HG02884 (cell line): Measurements from ENCODE around the gene ALK.

Experiments used
- ATAC-seq: cut with Tn5 transposase; IDR thresholded peaks from one replicate; pipeline ENCODE4 v1.9.1; 2021; ENCODE audit warnings: mild to moderate bottlenecking, moderate library complexity; ENCODE audit not compliant: unreplicated experiment

ALK gene

GRCh38 chr2:29345236-29345635 lies 576.1 kb downstream of the ALK start:
- no peak for ATAC-seq

GRCh38 chr2:29343830-29344229 lies 577.6 kb downstream of the ALK start:
- no peak for ATAC-seq

- no peak for ATAC-seq
These were observed 584.8 kb downstream of the ALK start for GRCh38 chr2:29336341-29337241.

- ATAC-seq, result no peak
These were observed 586.0 kb downstream of the ALK start for GRCh38 chr2:29335396-29335795.

GRCh38 chr2:29334706-29335105 lies 586.7 kb downstream of the ALK start:
- ATAC-seq, result no peak

GRCh38 chr2:29332540-29332939 lies 588.8 kb downstream of the ALK start:
- ATAC-seq, result no peak

- ATAC-seq, result no peak
These were observed 591.5 kb downstream of the ALK start for GRCh38 chr2:29329899-29330298.

- no peak for ATAC-seq
These were observed 594.5 kb downstream of the ALK start for GRCh38 chr2:29326926-29327325.

- no peak for ATAC-seq
These were observed 595.8 kb downstream of the ALK start for GRCh38 chr2:29325544-29325943.

GRCh38 chr2:29323961-29324360 lies 597.4 kb downstream of the ALK start:
- ATAC-seq, result no peak

- no peak for ATAC-seq
These were observed 598.1 kb downstream of the ALK start for GRCh38 chr2:29323301-29323700.

GRCh38 chr2:29322011-29322410 lies 599.4 kb downstream of the ALK start:
- ATAC-seq, result no peak

- no peak for ATAC-seq
These were observed 603.4 kb downstream of the ALK start for GRCh38 chr2:29317801-29318485.

GRCh38 chr2:29317077-29317517 lies 604.3 kb downstream of the ALK start:
- ATAC-seq, result peak; percentile 39

GRCh38 chr2:29314816-29315571 lies 606.4 kb downstream of the ALK start:
- ATAC-seq, result peak; percentile 75

- ATAC-seq, result no peak
These were observed 609.9 kb downstream of the ALK start for GRCh38 chr2:29311458-29311857.

- no peak for ATAC-seq
These were observed 610.6 kb downstream of the ALK start for GRCh38 chr2:29310650-29311348.

GRCh38 chr2:29309090-29310029 lies 612.0 kb downstream of the ALK start:
- ATAC-seq, result no peak

GRCh38 chr2:29308366-29308765 lies 613.0 kb downstream of the ALK start:
- no peak for ATAC-seq

GRCh38 chr2:29307519-29307918 lies 613.9 kb downstream of the ALK start:
- ATAC-seq, result no peak
